Stimulated activated naive CD8-positive, alpha-beta T cell treated with anti-CD3 and anti-CD28 coated beads, Interleukin-15, Interleukin-2, amounts not matched to agents 100 U/mL and 50 U/mL, for 24 hours (primary cell): ENCODE results near the gene BRPF1.

Experiments
- ATAC-seq: fragments of 150-1000 bp; cut with Tn5 transposase; one replicate; pipeline ENCODE4 v1.10.0; 2021
- DNase-seq: peaks from one replicate; pipeline ENCODE4 v3.0.0; 2021

The BRPF1 gene

DNA sequence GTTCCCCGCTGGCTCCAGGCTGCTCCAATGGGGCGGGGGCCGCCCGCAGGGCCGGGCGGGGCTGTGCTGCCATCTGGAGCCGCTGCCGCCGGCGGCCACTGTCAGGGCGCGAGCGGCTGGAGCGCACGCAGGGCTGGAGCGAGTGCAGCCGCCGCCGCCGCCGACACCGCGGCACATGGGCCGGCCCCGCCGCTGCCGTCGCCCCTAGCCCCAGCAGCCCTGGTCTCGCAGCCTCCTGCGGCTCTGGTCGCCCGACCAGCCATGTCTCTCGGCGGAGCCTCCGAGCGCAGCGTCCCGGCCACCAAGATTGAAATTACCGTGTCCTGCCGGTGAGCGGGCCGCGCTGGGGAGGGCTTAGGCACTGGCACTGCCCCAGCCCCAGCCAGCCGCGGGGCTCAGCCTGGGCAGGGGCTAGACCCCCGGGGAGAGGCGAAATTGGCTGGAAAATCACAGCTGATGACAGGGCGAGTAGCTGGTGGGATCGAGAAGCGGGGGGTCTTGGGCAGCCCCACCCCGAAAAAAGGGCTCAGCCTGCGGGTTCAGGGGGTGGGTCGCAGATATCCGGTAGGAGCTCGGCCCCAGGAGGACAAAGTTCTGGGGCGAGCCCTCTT lies 27.7 kb upstream of the BRPF1 start, which contains the start of gene CPNE9:
TSS of gene CPNE9 (plus strand) at position 98 of the 611 bp plus-strand sequence. CDS start at position 262, 164 bp downstream.
- ATAC-seq = peak; percentile 29
- no peak for DNase-seq

- no peak for ATAC-seq
- peak; percentile 37 for DNase-seq
Observed at GRCh38 chr3:9704347-9705322, 26.9 kb upstream of the BRPF1 start.

DNA sequence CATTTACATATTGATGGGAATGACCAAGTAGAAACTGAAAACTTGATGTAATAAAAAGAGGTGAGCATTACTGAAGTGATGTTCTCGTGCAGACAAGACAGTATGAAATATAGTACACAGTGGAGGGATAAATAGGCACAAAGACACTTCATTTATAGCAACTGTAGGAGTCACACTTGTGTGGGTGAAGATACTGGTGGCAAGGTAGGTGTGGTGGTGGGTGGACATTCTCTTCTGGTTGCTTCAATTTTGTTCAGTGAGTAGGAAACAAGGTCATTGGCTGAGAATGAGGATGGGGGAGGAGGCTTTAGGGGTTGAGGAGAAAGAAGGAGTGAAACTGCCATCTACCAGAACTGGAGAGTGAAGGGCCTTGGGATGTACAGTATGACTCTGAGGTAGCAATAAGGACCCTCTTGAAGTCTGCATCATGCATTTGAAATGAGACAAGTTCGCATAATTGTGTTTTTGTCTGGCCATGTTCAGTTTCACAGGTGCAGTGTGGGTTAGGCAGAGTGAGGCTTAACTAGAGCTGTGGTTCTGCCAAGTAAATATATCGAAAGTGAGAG lies 21.3 kb upstream of the BRPF1 start:
- DNase-seq = no peak
- no peak for ATAC-seq

GRCh38 chr3:9712415-9712814 lies 19.1 kb upstream of the BRPF1 start:
- DNase-seq (no peak), ATAC-seq (no peak)

- ATAC-seq = no peak
- no peak for DNase-seq
Observed at GRCh38 chr3:9713142-9713541, 18.4 kb upstream of the BRPF1 start.

- ATAC-seq (no peak), DNase-seq (no peak)
Observed at GRCh38 chr3:9715136-9715535, 16.4 kb upstream of the BRPF1 start.

- ATAC-seq (peak; percentile 87), DNase-seq (peak; percentile 54)
Observed at GRCh38 chr3:9715764-9716437, 15.6 kb upstream of the BRPF1 start.

DNA sequence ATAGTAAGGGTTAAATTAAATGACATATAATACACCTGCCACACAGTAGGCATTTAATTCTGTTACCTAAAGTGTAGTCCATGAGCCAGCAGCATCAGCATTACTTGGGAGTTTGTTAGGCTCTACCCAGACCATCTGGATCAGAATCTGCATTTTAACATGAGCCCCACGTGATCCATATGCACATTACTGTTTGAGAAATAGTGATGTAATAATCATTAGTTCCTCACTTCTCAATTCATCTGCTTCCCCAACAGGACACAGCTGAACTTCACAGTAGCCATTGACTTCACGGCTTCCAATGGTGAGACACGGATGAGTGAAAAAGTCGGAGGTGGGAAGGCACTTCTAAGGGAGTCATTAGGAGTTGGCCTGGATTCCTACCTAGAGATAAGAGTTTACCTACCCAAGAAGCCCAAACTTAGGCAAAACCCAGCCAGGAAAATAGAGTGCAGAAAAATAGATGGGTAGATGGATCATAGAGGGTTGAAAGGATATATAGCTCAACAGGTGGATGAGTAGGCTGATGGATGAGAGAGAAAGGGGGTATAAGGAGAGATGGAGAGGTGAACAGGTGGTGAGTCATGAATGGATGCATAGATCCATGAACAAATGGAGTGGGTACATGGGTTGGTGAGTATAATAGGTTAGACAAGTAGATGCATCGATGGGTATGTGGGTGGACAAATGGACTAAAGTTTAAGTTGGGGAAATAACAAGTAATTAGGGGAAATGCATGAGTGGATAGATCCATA lies 14.6 kb upstream of the BRPF1 start:
- DNase-seq (no peak), ATAC-seq (no peak)

DNA sequence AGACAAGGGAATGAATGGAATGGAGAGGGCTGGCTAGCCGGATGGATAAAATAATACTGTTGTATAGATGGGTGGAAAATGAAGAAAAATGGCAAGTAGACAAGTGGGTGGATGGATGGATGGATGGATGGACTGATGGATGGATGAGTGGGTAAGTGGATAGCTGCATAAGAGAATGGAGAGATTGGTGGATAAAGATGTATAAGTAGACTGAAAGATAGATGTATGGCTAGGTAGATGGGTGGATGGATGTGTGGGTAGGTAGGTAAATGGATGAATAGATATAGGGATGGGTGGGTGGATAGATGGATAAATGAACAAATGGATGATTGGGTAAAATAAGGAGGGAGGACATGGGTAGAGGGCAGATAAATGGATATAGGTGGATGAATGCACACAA lies 14.0 kb upstream of the BRPF1 start:
- ATAC-seq = no peak
- DNase-seq = no peak

DNA sequence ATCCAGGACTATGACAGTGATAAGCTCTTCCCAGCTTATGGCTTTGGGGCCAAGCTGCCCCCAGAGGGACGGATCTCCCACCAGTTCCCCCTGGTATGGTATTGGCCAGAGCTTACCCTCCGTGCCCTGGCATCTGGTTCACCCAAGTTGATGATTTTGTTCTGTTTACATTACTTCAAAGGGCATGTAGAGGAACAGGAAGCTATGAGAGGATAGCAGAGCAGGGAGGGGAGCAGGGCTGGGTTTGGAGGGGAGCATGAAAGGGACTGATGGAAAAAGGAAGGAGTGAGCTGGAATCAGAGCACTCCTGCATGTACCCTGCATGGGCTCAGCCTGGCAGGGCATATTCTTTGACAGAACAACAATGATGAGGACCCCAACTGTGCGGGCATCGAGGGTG lies 13.4 kb upstream of the BRPF1 start:
- no peak for ATAC-seq
- DNase-seq = no peak

- DNase-seq (no peak), ATAC-seq (no peak)
Observed at GRCh38 chr3:9721015-9721699, 10.4 kb upstream of the BRPF1 start.

GRCh38 chr3:9721700-9722060 lies 9.9 kb upstream of the BRPF1 start:
- ATAC-seq = no peak
- no peak for DNase-seq

DNA sequence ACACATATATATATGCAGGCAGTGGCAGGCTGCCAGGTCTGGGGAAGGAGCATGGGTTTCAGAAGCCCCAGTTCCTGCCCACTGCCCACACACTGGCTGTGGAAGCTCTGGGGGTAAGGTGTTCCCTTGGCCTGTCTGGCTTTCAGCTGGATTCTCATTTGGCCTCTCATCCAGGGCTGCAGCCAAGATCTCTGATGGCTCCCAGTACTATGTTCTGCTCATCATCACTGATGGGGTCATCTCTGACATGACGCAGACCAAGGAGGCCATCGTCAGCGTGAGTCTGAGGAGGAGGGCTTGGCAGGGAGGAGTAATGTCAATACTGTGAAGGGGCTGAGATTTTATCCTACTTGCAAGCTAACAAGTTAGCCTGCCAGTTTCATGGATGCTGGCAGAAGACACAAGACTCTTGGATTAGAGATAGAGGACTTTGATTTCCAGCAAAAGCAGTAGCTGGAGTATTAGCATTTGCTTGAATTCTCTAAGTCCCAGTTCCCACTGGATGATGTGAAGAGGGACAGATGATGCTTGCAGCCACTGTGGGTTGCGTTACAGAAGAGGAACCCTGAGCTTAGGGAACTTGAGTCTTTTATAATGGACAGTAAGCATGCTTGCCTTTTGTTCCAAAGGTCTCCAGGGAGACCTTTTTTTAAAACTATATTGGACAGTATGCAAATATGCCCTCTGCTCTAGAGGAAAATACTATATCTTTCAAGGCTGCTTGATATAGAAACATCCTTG lies 5.6 kb upstream of the BRPF1 start:
- DNase-seq = no peak
- no peak for ATAC-seq

DNA sequence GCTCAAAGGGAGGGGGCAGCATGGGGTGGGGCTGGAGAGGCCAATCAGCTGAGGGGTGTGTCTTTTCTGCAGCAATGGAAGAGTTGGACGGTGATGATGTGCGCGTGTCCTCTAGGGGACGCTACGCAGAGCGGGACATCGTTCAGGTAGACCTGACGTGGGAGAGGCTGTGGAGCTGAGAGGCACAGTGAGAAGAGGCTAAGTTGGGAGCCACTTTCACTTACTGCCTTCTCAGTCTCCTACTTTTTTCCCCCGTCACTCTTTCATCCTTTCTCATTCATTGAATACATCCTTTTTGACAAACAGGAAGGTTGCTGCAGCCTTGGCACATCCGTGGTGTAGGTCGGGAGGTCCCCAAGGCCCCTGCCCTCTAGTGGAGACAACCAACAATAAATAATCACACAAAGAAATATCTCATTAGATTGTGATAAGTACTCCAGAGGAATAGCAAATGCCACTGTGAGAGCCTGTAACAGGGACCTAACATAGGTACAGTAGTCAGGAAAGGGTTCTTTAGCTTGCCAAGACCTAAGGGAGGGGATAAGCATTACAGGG lies 4.4 kb upstream of the BRPF1 start:
- ATAC-seq = no peak
- DNase-seq = peak; percentile 60

DNA sequence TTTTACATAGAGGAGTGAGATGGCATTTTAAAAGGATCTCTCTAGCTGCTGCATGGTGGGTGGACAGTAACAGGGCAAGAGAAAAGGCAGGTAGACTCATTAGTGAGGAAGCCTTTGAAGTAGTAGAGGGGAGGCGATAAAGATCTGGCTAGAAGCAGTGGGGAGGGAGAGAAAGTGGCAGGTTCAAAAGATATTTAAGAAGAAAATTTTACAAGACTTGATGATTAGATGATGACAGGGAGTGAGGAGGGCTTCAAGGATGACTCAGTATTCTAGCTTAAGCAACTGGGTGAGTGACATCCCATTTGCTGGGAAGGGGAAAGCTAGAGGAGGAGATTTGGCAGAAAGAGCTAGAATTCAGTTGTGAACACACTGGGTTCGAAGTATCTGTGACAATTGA lies 3.8 kb upstream of the BRPF1 start:
- no peak for DNase-seq
- ATAC-seq = no peak

GRCh38 chr3:9729419-9729818 lies 2.1 kb upstream of the BRPF1 start:
- DNase-seq (no peak), ATAC-seq (no peak)

- DNase-seq (no peak), ATAC-seq (peak; percentile 41)
Observed at GRCh38 chr3:9730657-9731205, 804 bp upstream of the BRPF1 start.

- DNase-seq = peak; percentile 59
- no peak for ATAC-seq
Observed at GRCh38 chr3:9732080-9732739, 675 bp downstream of the BRPF1 start.

- DNase-seq (no peak), ATAC-seq (no peak)
Observed at GRCh38 chr3:9732740-9733115, 1.2 kb downstream of the BRPF1 start.
